ENCODE measurements around the gene SLC4A2.

Gene SLC4A2

GRCh38 chr7:151062399-151063211, 3.2 kb downstream of the SLC4A2 start:
- 2% methylated on average over 39 to 43 of the region's 43 CpGs for WGBS, 2 experiments
- Histone ChIP-seq H3K4me3 (ENCODE audit: insufficient read depth, low read depth, low read length) (peak overlapping the region; percentile 33), H3K9me3 (ENCODE audit: control insufficient read depth, low read length) (no peaks in the 10 kb centered on the region), H3K27me3 (ENCODE audit: control insufficient read depth, insufficient read depth, low read length, poor library complexity, severe bottlenecking) (peaks cover 21% of the 10 kb centered on the region), H3K36me3 (ENCODE audit: control insufficient read depth, insufficient read depth, low read length) (peaks cover 15% of the 10 kb centered on the region), H3K4me1 (ENCODE audit: control insufficient read depth, insufficient read depth, low read length) (peaks cover 32% of the 10 kb centered on the region), H3K27ac (ENCODE audit: insufficient read depth, low read depth, low read length, poor library complexity, severe bottlenecking) (no peak overlapping the region)

- Histone ChIP-seq H3K36me3 (ENCODE audit: control insufficient read depth, insufficient read depth, low read length) (peaks cover 20% of the 10 kb centered on the region), H3K27me3 (ENCODE audit: control insufficient read depth, insufficient read depth, low read length, poor library complexity, severe bottlenecking) (peaks cover 21% of the 10 kb centered on the region), H3K9me3 (ENCODE audit: control insufficient read depth, low read length) (no peaks in the 10 kb centered on the region), H3K4me1 (ENCODE audit: control insufficient read depth, insufficient read depth, low read length) (peaks cover 32% of the 10 kb centered on the region), H3K4me3 (ENCODE audit: insufficient read depth, low read depth, low read length) (no peak overlapping the region), H3K27ac (ENCODE audit: insufficient read depth, low read depth, low read length, poor library complexity, severe bottlenecking) (no peak overlapping the region)
- 16 to 18% methylated on average over 11 of the region's 11 CpGs for WGBS, 2 experiments
These were observed 3.8 kb downstream of the SLC4A2 start for GRCh38 chr7:151063212-151063561.

GRCh38 chr7:151064454-151064853, 5.1 kb downstream of the SLC4A2 start:
- 94 to 96% methylated on average over 18 of the region's 18 CpGs for WGBS, 2 experiments
- peaks cover 21% of the 10 kb centered on the region for H3K36me3 ChIP-seq (ENCODE audit: control insufficient read depth, insufficient read depth, low read length)
- no peak overlapping the region for H3K4me3 ChIP-seq (ENCODE audit: insufficient read depth, low read depth, low read length)
- H3K27me3 ChIP-seq (ENCODE audit: control insufficient read depth, insufficient read depth, low read length, poor library complexity, severe bottlenecking), result peaks cover 21% of the 10 kb centered on the region
- peaks cover 23% of the 10 kb centered on the region for H3K4me1 ChIP-seq (ENCODE audit: control insufficient read depth, insufficient read depth, low read length)
- no peaks in the 10 kb centered on the region for H3K9me3 ChIP-seq (ENCODE audit: control insufficient read depth, low read length)
- no peak overlapping the region for H3K27ac ChIP-seq (ENCODE audit: insufficient read depth, low read depth, low read length, poor library complexity, severe bottlenecking)

GRCh38 chr7:151064993-151065392, 5.6 kb downstream of the SLC4A2 start:
- 93% methylated on average over 6 of the region's 6 CpGs for WGBS, 2 experiments

GRCh38 chr7:151065516-151065915, 6.1 kb downstream of the SLC4A2 start:
- H3K27ac ChIP-seq (ENCODE audit: insufficient read depth, low read depth, low read length, poor library complexity, severe bottlenecking), result no peak overlapping the region
- WGBS, 2 experiments, result 94 to 96% methylated on average over 14 of the region's 14 CpGs
- peaks cover 28% of the 10 kb centered on the region for H3K36me3 ChIP-seq (ENCODE audit: control insufficient read depth, insufficient read depth, low read length)
- H3K27me3 ChIP-seq (ENCODE audit: control insufficient read depth, insufficient read depth, low read length, poor library complexity, severe bottlenecking), result peaks cover 17% of the 10 kb centered on the region
- peaks cover 22% of the 10 kb centered on the region for H3K4me1 ChIP-seq (ENCODE audit: control insufficient read depth, insufficient read depth, low read length)
- no peak overlapping the region for H3K4me3 ChIP-seq (ENCODE audit: insufficient read depth, low read depth, low read length)
- no peaks in the 10 kb centered on the region for H3K9me3 ChIP-seq (ENCODE audit: control insufficient read depth, low read length)

More at GRCh38 chr7:151064993-151065392, 5.6 kb downstream of the SLC4A2 start:
- Histone ChIP-seq H3K27me3 (ENCODE audit: control insufficient read depth, insufficient read depth, low read length, poor library complexity, severe bottlenecking) (peaks cover 21% of the 10 kb centered on the region), H3K9me3 (ENCODE audit: control insufficient read depth, low read length) (no peaks in the 10 kb centered on the region), H3K27ac (ENCODE audit: insufficient read depth, low read depth, low read length, poor library complexity, severe bottlenecking) (no peak overlapping the region), H3K4me3 (ENCODE audit: insufficient read depth, low read depth, low read length) (no peak overlapping the region), H3K4me1 (ENCODE audit: control insufficient read depth, insufficient read depth, low read length) (peaks cover 23% of the 10 kb centered on the region), H3K36me3 (ENCODE audit: control insufficient read depth, insufficient read depth, low read length) (peaks cover 22% of the 10 kb centered on the region)

- no peaks in the 10 kb centered on the region for H3K9me3 ChIP-seq (ENCODE audit: control insufficient read depth, low read length)
- WGBS, 2 experiments, result 95% methylated on average over 39 of the region's 39 CpGs
- no peak overlapping the region for H3K4me3 ChIP-seq (ENCODE audit: insufficient read depth, low read depth, low read length)
- no peak overlapping the region for H3K27ac ChIP-seq (ENCODE audit: insufficient read depth, low read depth, low read length, poor library complexity, severe bottlenecking)
- peaks cover 8% of the 10 kb centered on the region for H3K27me3 ChIP-seq (ENCODE audit: control insufficient read depth, insufficient read depth, low read length, poor library complexity, severe bottlenecking)
- peaks cover 31% of the 10 kb centered on the region for H3K36me3 ChIP-seq (ENCODE audit: control insufficient read depth, insufficient read depth, low read length)
- H3K4me1 ChIP-seq (ENCODE audit: control insufficient read depth, insufficient read depth, low read length), result peaks cover 13% of the 10 kb centered on the region
These were observed 7.0 kb downstream of the SLC4A2 start for GRCh38 chr7:151066273-151066974.

GRCh38 chr7:151068069-151068773, 8.8 kb downstream of the SLC4A2 start:
- H3K4me1 ChIP-seq (ENCODE audit: control insufficient read depth, insufficient read depth, low read length), result no peaks in the 10 kb centered on the region
- no peaks in the 10 kb centered on the region for H3K9me3 ChIP-seq (ENCODE audit: control insufficient read depth, low read length)
- WGBS, 2 experiments, result 80 to 83% methylated on average over 12 of the region's 12 CpGs
- H3K27me3 ChIP-seq (ENCODE audit: control insufficient read depth, insufficient read depth, low read length, poor library complexity, severe bottlenecking), result no peaks in the 10 kb centered on the region
- H3K27ac ChIP-seq (ENCODE audit: insufficient read depth, low read depth, low read length, poor library complexity, severe bottlenecking), result no peak overlapping the region
- H3K36me3 ChIP-seq (ENCODE audit: control insufficient read depth, insufficient read depth, low read length), result peaks cover 38% of the 10 kb centered on the region
- no peak overlapping the region for H3K4me3 ChIP-seq (ENCODE audit: insufficient read depth, low read depth, low read length)

- Histone ChIP-seq H3K27me3 (ENCODE audit: control insufficient read depth, insufficient read depth, low read length, poor library complexity, severe bottlenecking) (no peaks in the 10 kb centered on the region), H3K27ac (ENCODE audit: insufficient read depth, low read depth, low read length, poor library complexity, severe bottlenecking) (no peak overlapping the region), H3K4me1 (ENCODE audit: control insufficient read depth, insufficient read depth, low read length) (no peaks in the 10 kb centered on the region), H3K4me3 (ENCODE audit: insufficient read depth, low read depth, low read length) (no peak overlapping the region), H3K36me3 (ENCODE audit: control insufficient read depth, insufficient read depth, low read length) (peaks cover 45% of the 10 kb centered on the region), H3K9me3 (ENCODE audit: control insufficient read depth, low read length) (no peaks in the 10 kb centered on the region)
- 96% methylated on average over 17 of the region's 17 CpGs for WGBS, 2 experiments
These were observed 10.6 kb downstream of the SLC4A2 start for GRCh38 chr7:151069841-151070573.

- 96% methylated on average over 15 of the region's 15 CpGs for WGBS, 2 experiments
- Histone ChIP-seq H3K9me3 (ENCODE audit: control insufficient read depth, low read length) (no peaks in the 10 kb centered on the region), H3K4me3 (ENCODE audit: insufficient read depth, low read depth, low read length) (no peak overlapping the region), H3K27ac (ENCODE audit: insufficient read depth, low read depth, low read length, poor library complexity, severe bottlenecking) (no peak overlapping the region), H3K4me1 (ENCODE audit: control insufficient read depth, insufficient read depth, low read length) (no peaks in the 10 kb centered on the region), H3K27me3 (ENCODE audit: control insufficient read depth, insufficient read depth, low read length, poor library complexity, severe bottlenecking) (no peaks in the 10 kb centered on the region), H3K36me3 (ENCODE audit: control insufficient read depth, insufficient read depth, low read length) (peaks cover 42% of the 10 kb centered on the region)
These were observed 11.2 kb downstream of the SLC4A2 start for GRCh38 chr7:151070574-151070960.
